ENCODE measurements around the gene SLC24A3.

Gene SLC24A3

GRCh38 chr20:19564261-19564660 lies 351.8 kb downstream of the SLC24A3 start:
- DNase-seq: no peak

DNA sequence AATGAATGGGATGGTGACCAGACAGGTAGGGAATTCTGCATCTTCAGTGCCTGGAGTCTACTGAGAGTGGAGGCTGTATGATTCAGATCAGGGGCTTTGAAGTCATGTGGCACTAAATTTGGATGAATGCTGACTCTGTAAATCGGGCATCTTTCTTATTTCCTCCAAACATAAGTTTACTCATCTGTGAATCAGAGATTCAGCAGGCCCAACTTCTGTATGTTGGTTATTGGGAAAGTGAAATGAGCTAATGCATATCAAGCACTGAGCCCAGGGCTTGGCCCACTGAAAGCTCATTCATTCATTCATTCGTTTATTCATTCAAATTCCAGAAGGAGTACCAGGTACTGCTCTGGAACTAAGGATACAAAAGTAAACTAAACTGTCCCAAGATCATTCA lies 353.3 kb downstream of the SLC24A3 start:
- DNase-seq: peak; percentile 28 to 55

- peak; percentile 77 to 96 for DNase-seq
Measured at GRCh38 chr20:19566226-19566945, 353.9 kb downstream of the SLC24A3 start.

DNA sequence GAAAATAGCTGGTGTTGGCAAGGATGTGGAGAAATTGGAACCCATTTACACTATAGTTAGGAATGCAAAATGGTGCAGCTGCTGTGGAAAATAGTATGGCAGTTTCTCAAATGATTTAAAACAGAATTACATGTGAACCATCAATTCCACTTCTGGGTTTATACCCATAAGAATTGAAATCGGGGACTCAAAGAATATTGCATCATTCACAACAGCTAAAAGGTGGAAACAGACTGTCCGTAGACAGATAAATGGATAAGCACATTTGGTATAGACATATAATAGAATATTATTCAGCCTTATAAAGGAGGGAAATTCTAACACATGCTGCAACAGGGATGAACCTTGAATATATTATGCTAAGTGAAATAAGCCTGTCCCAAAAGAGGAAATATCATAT lies 355.7 kb downstream of the SLC24A3 start:
- no peak for DNase-seq

DNA sequence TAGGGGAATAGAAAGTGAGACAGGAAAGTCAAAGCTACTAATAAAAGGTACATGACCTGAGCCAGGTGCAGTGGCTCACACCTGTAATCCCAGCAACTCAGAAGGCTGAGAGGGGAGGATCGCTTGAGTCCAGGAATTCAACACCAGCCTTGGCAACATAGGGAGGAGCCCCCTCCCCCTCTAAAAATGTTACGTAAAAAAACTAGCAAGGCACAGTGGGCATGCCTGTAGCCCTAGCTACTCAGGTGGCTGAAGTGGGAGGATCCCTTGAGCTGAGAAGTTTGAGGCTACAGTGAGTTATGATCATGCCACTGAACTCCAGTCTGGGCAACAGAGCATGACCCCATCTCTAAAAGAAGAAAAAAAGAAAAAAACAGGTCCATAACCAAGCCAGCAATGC lies 359.6 kb downstream of the SLC24A3 start:
- no peak for DNase-seq

- no peak for DNase-seq
Measured at GRCh38 chr20:19577692-19578091, 365.2 kb downstream of the SLC24A3 start.

DNA sequence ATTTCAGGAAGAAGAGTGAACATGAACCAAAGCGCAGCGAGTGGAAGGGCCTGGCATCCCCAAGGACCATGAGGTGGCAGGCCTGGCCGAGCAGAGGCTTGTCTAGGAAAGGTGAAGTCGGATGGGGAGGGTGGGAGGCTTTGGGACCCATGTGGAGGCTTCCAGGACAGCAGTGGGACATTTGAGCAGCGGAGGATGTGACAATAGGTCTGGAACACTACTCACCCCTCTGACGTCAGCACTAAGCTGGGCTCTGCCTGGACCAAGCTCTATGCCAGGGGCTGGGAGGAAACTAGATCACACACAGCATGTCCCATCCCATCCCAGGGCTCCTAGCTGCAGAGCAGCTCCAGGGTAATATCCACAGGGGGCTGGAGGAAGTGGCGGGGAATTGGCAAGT lies 370.3 kb downstream of the SLC24A3 start:
- DNase-seq: no peak

DNA sequence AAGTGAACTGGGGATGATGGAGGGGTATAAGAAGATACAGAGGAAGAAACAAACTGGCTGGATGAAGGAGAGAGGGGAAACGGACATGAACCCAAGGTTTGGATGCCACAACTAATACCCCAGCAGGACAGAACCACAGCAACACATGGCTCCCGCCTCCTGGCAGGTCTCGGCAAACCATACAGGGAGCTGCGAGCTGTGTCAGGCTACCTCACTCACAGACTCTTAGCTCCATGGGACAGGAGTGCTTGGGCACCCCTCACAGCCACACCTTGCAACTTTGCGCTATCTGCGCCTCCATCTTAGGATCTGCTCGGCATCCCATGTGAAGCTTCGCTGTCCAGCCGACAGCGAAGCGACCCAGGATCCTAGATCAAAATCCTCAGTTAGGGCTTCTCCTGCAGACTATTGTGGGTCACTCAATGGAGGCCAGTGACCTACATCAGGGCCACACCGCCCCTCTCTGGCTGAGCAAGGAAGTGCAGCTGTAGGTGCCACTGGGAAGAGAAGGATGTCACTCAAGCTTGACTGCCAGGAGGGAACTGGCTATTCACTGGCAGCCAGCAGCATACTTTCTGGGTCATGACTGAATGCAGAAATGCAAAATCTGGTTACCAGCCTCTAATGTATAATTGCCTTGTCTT lies 371.2 kb downstream of the SLC24A3 start:
- peak; percentile 61 to 94 for DNase-seq

DNA sequence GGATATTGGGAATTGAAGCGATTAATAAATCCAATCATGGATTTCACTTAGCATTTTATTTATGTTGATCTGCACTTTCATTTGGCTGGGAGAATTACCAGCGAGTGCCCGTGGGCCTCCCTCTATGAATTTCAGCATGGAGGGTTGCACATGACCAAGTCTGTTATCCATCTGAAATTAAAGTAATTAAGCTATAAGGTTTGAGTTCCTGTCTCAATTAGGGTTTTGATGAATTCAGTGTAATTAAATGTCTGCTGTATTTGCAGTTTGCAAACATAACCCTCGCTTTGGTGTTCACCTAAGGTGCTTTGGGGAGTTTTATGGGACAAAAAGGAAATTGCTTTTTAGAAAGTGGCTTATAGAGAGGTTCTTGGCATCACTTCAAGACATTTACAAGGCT lies 375.8 kb downstream of the SLC24A3 start:
- DNase-seq: no peak

- DNase-seq: no peak
Measured at GRCh38 chr20:19588732-19589131, 376.3 kb downstream of the SLC24A3 start.

DNA sequence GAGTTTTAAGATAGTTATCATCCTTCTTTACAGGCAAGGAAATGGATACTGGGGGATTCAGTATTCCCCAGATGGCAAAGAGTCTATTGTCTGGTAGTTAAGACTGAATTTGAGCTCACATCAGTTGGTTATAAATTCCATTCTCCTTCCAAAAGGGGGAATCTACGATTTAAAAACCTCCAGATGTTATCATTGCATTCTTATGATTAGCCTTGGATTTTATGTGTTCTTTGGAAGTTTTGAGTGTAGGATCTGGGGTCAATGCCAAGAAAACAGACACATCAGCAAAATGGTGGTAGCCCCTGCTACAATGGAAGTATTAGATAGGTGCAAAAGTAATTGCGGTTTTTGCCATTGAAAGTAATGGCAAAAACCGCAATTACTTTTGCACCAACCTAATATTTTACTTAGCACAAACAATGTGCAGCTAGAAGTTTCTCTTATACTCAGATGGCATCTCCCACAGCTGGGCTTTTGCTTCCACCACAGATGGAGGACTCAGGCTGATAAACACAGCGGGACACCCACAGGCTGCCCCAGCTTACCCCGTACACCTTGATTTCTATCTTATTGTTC lies 377.4 kb downstream of the SLC24A3 start:
- no peak for DNase-seq

- DNase-seq: no peak
Measured at GRCh38 chr20:19590382-19590781, 377.9 kb downstream of the SLC24A3 start.

DNA sequence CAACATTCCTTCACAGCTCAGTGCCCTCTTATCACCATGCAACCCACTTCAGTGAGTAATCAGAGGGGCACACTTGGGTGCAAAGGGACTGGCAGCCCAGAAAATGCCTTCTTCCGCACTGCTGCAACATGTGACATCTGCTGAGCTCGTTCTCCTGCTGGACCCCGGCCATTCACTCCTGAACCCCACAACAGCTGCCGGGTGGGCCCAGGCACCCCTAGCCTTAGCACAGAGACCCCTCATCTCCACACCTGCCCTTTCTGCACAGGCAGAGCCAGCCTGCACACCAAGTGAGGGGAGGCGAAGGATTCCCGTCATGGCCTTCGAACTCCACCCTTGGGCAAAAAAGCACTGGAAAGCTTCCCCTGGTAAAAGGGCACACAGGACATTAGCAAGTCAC lies 381.3 kb downstream of the SLC24A3 start:
- no peak for DNase-seq

- DNase-seq: no peak
Measured at GRCh38 chr20:19594896-19595295, 382.5 kb downstream of the SLC24A3 start.

DNA sequence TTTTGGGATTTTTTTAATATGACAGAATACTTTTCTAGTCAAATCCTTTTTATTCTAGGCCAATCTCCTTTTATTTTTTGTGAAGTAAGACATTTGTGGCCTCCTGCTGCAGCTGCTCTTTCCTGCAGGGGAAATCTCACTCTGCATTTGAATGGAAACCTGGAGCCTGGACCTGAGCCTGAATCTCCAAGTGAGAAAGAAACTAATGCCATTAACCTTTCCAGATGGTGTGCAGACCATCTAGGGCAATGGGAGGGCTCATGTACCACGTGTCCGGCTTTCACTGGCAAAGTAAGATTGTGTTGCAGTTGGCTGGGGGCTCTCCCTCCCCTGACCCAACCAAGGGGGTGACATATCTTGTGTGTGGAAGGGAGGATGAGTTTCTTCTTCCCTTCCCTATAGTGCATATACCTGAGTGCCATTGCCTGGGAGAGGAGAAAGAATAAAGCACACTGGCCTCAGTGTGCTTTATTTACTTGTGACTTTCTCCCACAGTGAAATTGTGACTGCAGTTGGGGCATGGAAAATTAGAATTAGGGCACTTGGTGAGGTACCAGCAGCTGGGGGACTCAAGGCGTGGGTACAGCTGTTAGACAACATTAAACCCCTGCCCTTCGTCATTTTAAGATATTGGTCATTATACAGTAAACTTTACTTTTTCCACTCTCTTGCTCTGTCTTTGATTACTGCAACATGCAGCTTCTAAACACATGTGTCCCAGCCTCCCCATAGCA lies 385.8 kb downstream of the SLC24A3 start:
- no peak for DNase-seq

DNA sequence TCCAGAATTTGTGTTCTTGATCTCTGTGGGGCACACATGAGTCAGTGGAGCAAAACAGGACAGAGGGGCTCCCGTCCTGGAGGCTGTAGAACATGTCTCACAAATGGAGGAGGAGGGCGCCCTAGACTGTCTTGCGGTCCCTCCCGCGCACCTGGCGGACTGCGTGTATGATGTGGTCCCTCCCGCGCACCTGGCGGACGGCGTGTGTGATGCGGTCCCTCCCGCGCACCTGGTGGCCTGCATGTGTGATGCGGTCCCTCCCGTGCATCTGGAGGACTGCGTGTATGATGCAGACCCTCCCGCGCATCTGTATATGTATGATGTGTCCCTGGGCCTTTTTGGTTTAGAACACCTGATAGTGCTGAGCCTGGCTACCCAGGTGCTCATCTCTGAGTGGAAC lies 386.8 kb downstream of the SLC24A3 start:
- DNase-seq: no peak

DNA sequence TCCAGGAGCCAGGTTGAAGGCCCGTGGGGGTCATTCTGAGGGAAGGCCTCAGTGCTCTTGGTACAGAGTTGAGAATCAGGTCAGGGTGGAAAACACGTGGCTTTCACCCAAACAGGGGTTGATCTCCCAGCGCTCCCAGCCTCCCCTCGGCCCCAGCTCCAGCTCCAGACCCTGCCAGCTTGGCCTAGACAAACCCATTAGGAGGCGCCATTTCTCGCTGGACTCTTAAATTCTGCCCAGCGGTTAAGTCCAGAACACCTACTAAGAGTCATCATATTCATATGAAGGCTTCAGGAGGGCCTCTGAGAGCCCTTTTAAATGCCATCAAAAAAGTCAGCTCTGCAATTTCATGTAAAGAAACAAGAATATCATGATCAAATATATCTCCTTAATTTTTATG lies 387.6 kb downstream of the SLC24A3 start:
- no peak for DNase-seq

DNA sequence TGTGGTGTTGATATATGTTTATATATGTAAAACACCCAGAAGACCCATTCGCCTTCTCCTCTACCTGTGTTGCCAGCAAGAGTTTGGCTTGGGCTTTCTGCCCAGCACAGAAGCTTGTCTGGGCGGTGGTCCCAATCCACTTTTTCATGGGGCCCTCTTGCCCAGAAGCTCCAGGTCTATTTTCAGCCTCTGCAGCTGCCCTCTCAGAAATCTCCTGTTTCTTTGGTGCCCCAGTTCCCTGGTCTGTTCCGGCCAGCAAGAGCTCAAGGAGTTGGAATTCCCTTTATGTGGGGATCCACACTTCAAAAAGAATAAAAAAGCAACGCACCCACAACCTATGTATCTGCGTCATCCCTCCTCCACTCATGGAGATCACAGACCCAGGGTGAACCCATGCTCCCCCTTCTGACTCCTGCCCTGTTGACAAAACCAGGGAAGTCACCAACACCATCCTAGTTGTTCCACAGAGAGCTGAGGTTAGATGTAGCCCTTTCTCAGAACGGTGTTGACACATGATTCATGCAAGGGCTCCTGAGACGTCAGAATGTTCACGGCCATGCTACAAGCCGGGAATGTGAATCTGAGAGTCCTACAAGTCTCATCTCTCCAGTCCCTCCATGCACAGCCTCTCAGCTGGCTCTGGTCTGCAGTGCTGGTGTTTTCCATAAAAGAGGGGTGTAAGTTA lies 388.8 kb downstream of the SLC24A3 start:
- DNase-seq: no peak

GRCh38 chr20:19602675-19603375 lies 390.4 kb downstream of the SLC24A3 start:
- no peak for DNase-seq

- DNase-seq: no peak
Measured at GRCh38 chr20:19603376-19603750, 390.9 kb downstream of the SLC24A3 start.

- DNase-seq: no peak
Measured at GRCh38 chr20:19605786-19606485, 393.5 kb downstream of the SLC24A3 start.
